ENCODE results near the gene CD46. TPM values are rescaled to one million over a fixed set of nuclear protein-coding genes. Genes with fewer than 3 reads are reported as not detected.
"Not testable (repeated sequence)": the region's sequence is repeated elsewhere in the genome, so short reads cannot be mapped to it uniquely, and the experiment has no call there.

Gene CD46
- total RNA-seq, 2 experiments from 2014 or later: 82.2 to 93.3 TPM

- ChIA-PET POLR2A (no interaction called here), CTCF (no interaction called here)
Measured at GRCh38 chr1:207748737-207749528, 2.9 kb upstream of the CD46 start.

- CTCF ChIA-PET: no interaction called here
- POLR2A ChIA-PET: no interaction called here
Measured at GRCh38 chr1:207750631-207751305, 1.1 kb upstream of the CD46 start.

DNA sequence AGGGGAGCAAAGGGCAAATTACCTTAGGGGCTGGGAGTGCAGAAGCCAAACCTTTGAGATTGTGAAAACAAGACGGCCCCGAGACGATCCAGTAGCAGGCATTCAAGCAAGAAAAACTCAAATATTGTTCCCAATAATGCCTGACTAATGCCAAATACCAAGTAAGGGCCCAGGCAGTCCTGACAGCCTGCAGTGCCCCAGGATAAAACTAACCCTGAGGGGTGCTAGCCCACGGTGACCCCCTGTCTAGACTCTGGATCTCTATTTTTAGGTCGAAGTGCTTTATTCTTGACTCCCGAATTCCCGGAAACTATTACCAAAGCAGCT is 428 bp upstream of the CD46 start:
- POLR2A ChIA-PET, CTCF ChIA-PET: not testable (repeated sequence)

- ChIA-PET POLR2A (interaction anchor here (1.2 kb wide), 1 partner anchor 71 kb away, joined by 3 read pairs; no protein-coding TSS in a partner anchor), CTCF (interaction anchor here (0.7 kb wide), 1 partner anchor 1060 kb away, joined by 3 read pairs; no protein-coding TSS in a partner anchor)
Measured at GRCh38 chr1:207752456-207752998, 673 bp downstream of the CD46 start.

DNA sequence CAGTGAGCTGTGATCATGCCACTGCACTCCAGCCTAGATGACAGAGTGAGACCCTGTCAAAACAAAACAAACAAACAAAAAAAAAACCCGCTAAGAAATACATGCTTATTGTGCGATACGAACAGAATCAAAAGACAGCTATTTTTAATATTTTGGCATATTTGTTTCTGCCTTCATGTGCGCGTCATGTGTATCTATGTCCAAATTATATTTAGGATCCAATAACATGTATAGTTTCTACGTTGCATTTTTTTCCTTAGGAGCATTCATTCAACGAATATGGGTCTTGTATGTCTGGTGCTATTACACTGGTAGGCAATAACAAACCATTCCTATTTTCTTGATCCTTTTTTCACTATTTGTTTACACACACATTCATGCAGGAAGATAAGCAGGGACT is 1.8 kb downstream of the CD46 start:
- POLR2A ChIA-PET: no interaction called here
- CTCF ChIA-PET: no interaction called here

GRCh38 chr1:207754011-207754410 is 2.2 kb downstream of the CD46 start:
- CTCF ChIA-PET: no interaction called here
- POLR2A ChIA-PET: interaction anchor here (0.7 kb wide), 1 partner anchor 29 kb away, joined by 3 read pairs; no protein-coding TSS in a partner anchor

GRCh38 chr1:207754974-207755700 is 3.3 kb downstream of the CD46 start:
- ChIA-PET CTCF (interaction anchor here (1.2 kb wide), 1 partner anchor 41 kb away, joined by 4 read pairs; no protein-coding TSS in a partner anchor), POLR2A (no interaction called here)

- POLR2A ChIA-PET: no interaction called here
- CTCF ChIA-PET: interaction anchor here (1.2 kb wide), 1 partner anchor 41 kb away, joined by 4 read pairs; no protein-coding TSS in a partner anchor
Measured at GRCh38 chr1:207755846-207756693, 4.2 kb downstream of the CD46 start.

DNA sequence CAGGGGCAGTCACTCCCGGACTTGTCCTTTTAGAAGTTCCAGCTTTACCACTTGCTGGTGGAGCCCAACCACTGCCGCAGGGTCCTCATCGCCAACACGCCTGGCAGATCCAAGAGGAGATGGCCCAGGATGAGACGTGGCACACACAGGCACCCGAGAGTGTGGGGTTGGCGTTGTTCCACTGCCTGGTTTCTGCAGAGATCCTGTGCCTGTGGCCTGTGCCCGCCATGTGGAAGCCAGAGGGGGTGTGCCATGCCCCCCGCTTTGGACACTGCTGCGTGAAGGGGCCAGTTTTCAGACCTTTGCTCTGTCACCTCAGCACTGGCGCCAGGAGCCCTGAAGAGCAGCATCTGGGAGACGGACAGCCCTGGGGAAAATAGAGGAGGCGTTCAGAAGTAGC is 10.8 kb downstream of the CD46 start:
- CTCF ChIA-PET: no interaction called here
- POLR2A ChIA-PET: no interaction called here

DNA sequence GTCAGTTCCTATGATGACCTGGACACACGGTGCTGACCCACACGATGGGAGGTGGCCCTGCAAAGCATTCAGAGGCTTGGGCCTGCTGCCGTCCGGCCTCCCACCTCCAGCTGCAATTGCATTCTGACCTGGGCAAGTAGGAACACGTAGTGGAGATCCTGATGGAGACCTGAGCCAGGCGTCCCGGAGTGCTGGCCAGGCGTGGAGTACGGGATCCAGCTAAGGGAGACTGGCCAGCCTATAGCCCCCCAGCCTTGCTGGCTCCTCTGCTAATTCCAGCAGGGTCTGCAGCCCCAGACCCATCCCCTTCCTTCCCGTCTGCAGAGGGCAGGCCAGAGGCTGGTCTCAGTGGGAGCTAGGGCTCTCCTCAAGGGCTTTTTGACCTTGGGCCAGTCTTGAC is 11.2 kb downstream of the CD46 start:
- CTCF ChIA-PET: no interaction called here
- POLR2A ChIA-PET: no interaction called here

- CTCF ChIA-PET: interaction anchor here (0.7 kb wide), 1 partner anchor 116 kb away, joined by 3 read pairs; no protein-coding TSS in a partner anchor
- POLR2A ChIA-PET: no interaction called here
Measured at GRCh38 chr1:207763972-207764371, 12.1 kb downstream of the CD46 start.

DNA sequence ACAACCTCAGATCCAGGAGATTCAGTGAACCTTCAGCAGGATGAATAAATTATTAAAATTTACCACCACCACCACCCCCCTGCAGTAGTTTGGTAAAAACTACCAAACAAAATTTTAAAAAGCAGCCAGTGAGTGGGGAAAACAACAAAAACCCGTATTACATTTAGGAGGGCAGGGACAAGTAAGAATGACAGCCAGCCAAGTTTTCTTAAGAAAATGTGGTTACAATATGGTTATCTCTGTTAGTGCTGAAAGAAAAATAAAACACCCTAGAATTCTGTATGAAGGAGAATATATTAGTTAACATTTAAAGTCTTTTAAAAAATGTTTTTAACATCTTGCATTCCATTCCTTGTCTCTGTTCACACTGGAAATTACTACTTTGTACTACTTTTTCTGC is 14.7 kb downstream of the CD46 start:
- ChIA-PET POLR2A (no interaction called here), CTCF (no interaction called here)

- POLR2A ChIA-PET: not testable (repeated sequence)
Measured at GRCh38 chr1:207770514-207770913, 18.7 kb downstream of the CD46 start.

DNA sequence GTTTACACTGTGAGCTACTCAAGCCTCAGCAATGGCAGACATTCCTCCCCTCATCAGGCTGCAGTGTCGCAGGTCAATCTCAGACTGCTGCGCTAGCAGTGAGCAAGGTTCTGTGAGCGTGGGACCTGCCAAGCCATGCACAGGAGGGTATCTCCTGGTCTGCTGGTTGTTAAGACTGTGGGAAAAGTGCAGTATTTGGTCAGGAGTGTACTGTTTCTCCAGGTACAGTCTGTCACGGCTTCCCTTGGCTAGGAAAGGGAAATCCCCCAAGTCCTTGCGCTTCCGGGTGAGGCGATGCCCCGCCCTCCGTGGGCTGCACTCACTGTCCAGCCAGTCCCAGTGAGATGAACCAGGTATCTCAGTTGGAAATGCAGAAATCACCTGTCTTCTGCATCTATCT is 24.2 kb downstream of the CD46 start:
- CTCF ChIA-PET, POLR2A ChIA-PET: not testable (repeated sequence)

More at GRCh38 chr1:207770514-207770913, 18.7 kb downstream of the CD46 start:
- CTCF ChIA-PET: not testable (repeated sequence)

DNA sequence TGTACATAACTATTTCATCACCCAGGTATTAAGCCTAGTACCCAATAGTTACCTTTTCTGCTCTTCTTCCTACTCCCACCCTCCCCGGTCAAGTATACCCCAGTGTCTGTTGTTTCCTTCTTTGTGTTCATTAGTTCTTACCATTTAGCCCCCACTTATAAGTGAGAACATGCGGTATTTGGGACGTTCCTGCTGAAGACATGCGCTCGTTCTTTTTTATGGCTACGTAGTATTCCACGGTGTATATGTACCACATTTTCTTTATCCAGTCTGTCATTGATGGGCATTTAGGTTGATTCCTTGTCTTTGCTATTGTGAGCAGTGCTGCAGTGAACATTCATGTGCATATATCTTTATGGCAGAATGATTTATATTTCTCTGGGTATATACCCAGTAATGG is 25.6 kb downstream of the CD46 start:
- POLR2A ChIA-PET, CTCF ChIA-PET: not testable (repeated sequence)

DNA sequence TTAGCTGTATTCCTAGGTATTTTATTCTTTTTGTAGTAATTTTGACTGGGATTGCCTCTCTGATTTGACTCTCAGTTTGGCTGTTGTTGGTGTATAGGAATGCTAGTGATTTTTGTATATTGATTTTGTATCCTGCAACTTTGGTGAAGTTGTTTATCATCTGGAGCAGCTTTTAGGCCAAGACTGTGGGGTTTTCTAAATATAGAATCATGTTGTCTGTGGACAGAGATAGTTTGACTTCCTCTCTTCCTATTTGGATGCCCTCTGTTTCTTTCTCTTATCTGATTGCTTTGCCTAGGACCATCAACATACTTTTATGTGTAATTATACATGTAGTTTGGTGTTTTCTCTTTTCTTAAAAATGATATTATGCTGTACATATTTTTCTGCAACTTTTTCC is 27.2 kb downstream of the CD46 start:
- ChIA-PET POLR2A (no interaction called here), CTCF (no interaction called here)

GRCh38 chr1:207781312-207781711 is 29.5 kb downstream of the CD46 start:
- ChIA-PET CTCF (no interaction called here), POLR2A (no interaction called here)

- ChIA-PET CTCF (interaction anchor here (1.5 kb wide), 1 partner anchor 9 kb away, joined by 5 read pairs; no protein-coding TSS in a partner anchor), POLR2A (no interaction called here)
Measured at GRCh38 chr1:207787776-207788175, 35.9 kb downstream of the CD46 start.

DNA sequence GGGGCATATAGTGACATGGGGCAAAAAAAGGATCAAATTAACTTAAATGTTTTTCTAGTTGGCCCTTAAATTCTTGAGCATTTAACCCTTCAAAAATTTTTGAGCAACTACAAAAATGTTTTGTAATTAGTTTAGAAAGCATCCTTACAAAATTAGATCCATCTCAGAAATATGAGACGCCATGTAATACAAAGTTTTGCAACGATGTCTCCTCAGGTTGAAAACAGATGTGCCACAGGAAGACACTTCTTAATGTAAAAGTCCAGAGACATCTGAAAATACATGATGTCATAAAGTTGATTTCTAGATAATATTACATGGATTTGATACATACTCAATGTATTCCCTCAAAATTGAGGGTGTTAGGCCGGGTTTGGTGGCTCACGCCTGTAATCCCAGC is 37.5 kb downstream of the CD46 start:
- POLR2A ChIA-PET: no interaction called here
- CTCF ChIA-PET: interaction anchor here (0.5 kb wide), 1 partner anchor 114 kb away, joined by 5 read pairs; no protein-coding TSS in a partner anchor

Measured in activated CD8-positive, alpha-beta memory T cell treated with anti-CD3 and anti-CD28 coated beads for 36 hours (primary cell).